MM.1S (cell line): ENCODE results near the gene TTC7B.

Source experiments
- DNase-seq: peaks from one replicate; pipeline ENCODE4 v3.0.0-alpha.2; 2015
- H2AFZ ChIP-seq: fragments of 300-600 bp; sonication (generic); 2 replicates; pipeline ENCODE4 v1.6.0; 2016; ENCODE audit warnings: antibody characterized with exemption, low read length
- H3F3A ChIP-seq: fragments of 300-600 bp; sonication (generic); 2 replicates; pipeline ENCODE4 v1.6.1; 2016; ENCODE audit warnings: mild to moderate bottlenecking, antibody characterized with exemption, low read length, moderate library complexity, mixed read lengths; ENCODE audit not compliant: insufficient read depth
- H3K27ac ChIP-seq: fragments of 300-600 bp; sonication (generic); 2 replicates; pipeline ENCODE4 v1.5.1; 2016; ENCODE audit warnings: mild to moderate bottlenecking, low read length
- H3K27me3 ChIP-seq: fragments of 300-600 bp; sonication (generic); replicated peaks from 2 replicates; pipeline ENCODE4 v1.6.0; 2016; ENCODE audit warnings: low read length; ENCODE audit not compliant: insufficient read depth
- H3K36me3 ChIP-seq: fragments of 300-600 bp; sonication (generic); replicated peaks from 2 replicates; pipeline ENCODE4 v1.6.1; 2016; ENCODE audit warnings: mild to moderate bottlenecking, low read length, mixed read lengths; ENCODE audit not compliant: insufficient read depth
- H3K4me1 ChIP-seq: fragments of 300-600 bp; sonication (generic); 2 replicates; pipeline ENCODE4 v1.6.1; 2016; ENCODE audit warnings: low read length, mixed read lengths
- H3K4me2 ChIP-seq: fragments of 300-600 bp; sonication (generic); 2 replicates; pipeline ENCODE4 v1.6.0; 2016; ENCODE audit warnings: low read depth, low read length
- H3K4me3 ChIP-seq: fragments of 300-600 bp; sonication (generic); 2 replicates; pipeline ENCODE4 v1.5.1; 2016; ENCODE audit warnings: low read length, mixed read lengths
- H3K79me2 ChIP-seq: fragments of 300-600 bp; sonication (generic); 2 replicates; pipeline ENCODE4 v1.6.1; 2016; ENCODE audit warnings: mixed run types, low read length, mixed read lengths
- H3K9ac ChIP-seq: fragments of 300-600 bp; sonication (generic); 2 replicates; pipeline ENCODE4 v1.6.1; 2016; ENCODE audit warnings: low read length, mixed read lengths
- H3K9me2 ChIP-seq: fragments of 300-600 bp; sonication (generic); replicated peaks from 2 replicates; pipeline ENCODE4 v1.6.1; 2016; ENCODE audit warnings: mild to moderate bottlenecking, low read length, mixed read lengths; ENCODE audit not compliant: insufficient read depth
- H3K9me3 ChIP-seq: fragments of 300-600 bp; sonication (generic); replicated peaks from 2 replicates; pipeline ENCODE4 v1.6.1; 2016; ENCODE audit warnings: mild to moderate bottlenecking, low read length, mixed read lengths; ENCODE audit not compliant: insufficient read depth
- H4K20me1 ChIP-seq: fragments of 300-600 bp; sonication (generic); 2 replicates; pipeline ENCODE4 v1.6.1; 2016; ENCODE audit warnings: mild to moderate bottlenecking, low read length, moderate library complexity, mixed read lengths; ENCODE audit not compliant: insufficient read depth
- EZH2 ChIP-seq: fragments of 300-600 bp; sonication (generic); optimal IDR thresholded peaks from 2 replicates; pipeline ENCODE3; 2017; ENCODE audit warnings: low read depth, mild to moderate bottlenecking, antibody characterized with exemption, low read length, mixed read lengths
- EZH2phosphoT487 ChIP-seq: fragments of 300-600 bp; sonication (generic); IDR thresholded peaks from 2 replicates; pipeline ENCODE4 v1.6.1; 2018; ENCODE audit warnings: antibody characterized with exemption, low read length
- TF ChIP-seq, protein P1 (sequence below): fragments of 300-600 bp; sonication (generic); IDR thresholded peaks from 2 replicates; pipeline ENCODE4 v1.5.1; 2016; ENCODE audit warnings: antibody characterized with exemption, low read length, mixed read lengths

TTC7B gene

DNA sequence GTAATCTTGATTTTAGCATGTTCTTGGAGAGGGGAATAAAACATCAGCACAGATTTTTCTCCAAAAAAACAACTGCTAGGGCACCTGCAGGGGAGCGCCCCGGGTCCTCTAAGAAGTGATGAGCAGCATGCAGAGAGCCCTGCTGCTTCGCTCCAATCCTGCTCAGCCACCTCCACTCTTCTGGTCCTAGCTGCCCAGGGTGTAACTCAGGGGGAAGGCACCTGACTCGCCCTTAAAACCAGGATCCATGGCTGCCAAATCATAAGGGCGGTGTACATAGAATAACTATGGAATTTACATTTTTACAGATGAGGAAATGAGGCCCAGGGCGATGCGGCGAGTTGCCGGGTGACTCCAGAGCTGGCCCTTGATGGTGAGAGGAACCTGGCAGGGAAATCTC is 214.7 kb downstream of the TTC7B start:
- no peaks in the 10 kb centered on the region for H3K79me2 ChIP-seq
- no peak overlapping the region for H3K4me3 ChIP-seq
- no peaks in the 10 kb centered on the region for H4K20me1 ChIP-seq
- no peaks in the 10 kb centered on the region for H3K4me1 ChIP-seq
- no peaks in the 10 kb centered on the region for H3K27me3 ChIP-seq
- no peaks in the 10 kb centered on the region for H3K36me3 ChIP-seq
- no peak overlapping the region for H3K4me2 ChIP-seq
- TF ChIP-seq, protein P1, sequence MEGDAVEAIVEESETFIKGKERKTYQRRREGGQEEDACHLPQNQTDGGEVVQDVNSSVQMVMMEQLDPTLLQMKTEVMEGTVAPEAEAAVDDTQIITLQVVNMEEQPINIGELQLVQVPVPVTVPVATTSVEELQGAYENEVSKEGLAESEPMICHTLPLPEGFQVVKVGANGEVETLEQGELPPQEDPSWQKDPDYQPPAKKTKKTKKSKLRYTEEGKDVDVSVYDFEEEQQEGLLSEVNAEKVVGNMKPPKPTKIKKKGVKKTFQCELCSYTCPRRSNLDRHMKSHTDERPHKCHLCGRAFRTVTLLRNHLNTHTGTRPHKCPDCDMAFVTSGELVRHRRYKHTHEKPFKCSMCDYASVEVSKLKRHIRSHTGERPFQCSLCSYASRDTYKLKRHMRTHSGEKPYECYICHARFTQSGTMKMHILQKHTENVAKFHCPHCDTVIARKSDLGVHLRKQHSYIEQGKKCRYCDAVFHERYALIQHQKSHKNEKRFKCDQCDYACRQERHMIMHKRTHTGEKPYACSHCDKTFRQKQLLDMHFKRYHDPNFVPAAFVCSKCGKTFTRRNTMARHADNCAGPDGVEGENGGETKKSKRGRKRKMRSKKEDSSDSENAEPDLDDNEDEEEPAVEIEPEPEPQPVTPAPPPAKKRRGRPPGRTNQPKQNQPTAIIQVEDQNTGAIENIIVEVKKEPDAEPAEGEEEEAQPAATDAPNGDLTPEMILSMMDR: no peak
- TF ChIP-seq EZH2 (no peak), EZH2phosphoT487 (no peak)
- no peaks in the 10 kb centered on the region for H3F3A ChIP-seq
- no peak for DNase-seq
- no peak overlapping the region for H3K27ac ChIP-seq
- H2AFZ ChIP-seq: no peak overlapping the region
- no peaks in the 10 kb centered on the region for H3K9me3 ChIP-seq
- H3K9me2 ChIP-seq: no peaks in the 10 kb centered on the region
- H3K9ac ChIP-seq: no peak overlapping the region

DNA sequence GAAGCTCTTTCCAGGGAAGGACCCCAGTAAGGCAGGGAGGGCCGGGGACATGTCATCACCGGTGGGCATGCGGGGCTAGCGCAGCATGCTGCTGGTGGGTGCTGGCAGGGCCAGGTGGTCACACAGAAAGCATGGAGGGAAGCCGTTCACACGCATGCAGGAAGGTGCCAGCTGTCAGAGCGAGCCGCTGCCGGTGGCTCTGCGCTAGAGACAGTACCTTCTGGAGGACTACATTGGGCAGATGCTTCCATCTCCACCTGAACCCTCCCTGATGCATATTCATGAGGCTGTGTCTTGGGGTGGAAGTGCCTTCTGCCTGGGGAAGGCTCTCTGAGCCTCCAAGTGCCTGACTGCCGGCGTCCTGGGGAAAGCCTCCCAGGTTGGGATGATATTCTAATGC is 215.6 kb downstream of the TTC7B start:
- no peak overlapping the region for H2AFZ ChIP-seq
- no peak overlapping the region for H3K9ac ChIP-seq
- H3K27ac ChIP-seq: no peak overlapping the region
- no peak overlapping the region for H3K4me2 ChIP-seq
- H3K27me3 ChIP-seq: no peaks in the 10 kb centered on the region
- no peaks in the 10 kb centered on the region for H3K9me3 ChIP-seq
- no peaks in the 10 kb centered on the region for H3K9me2 ChIP-seq
- H3K36me3 ChIP-seq: no peaks in the 10 kb centered on the region
- no peaks in the 10 kb centered on the region for H3K4me1 ChIP-seq
- no peaks in the 10 kb centered on the region for H3K79me2 ChIP-seq
- DNase-seq: no peak
- H3K4me3 ChIP-seq: no peak overlapping the region
- no peaks in the 10 kb centered on the region for H3F3A ChIP-seq
- H4K20me1 ChIP-seq: no peaks in the 10 kb centered on the region
- no peak for TF ChIP-seq EZH2
- no peak for TF ChIP-seq EZH2phosphoT487
- TF ChIP-seq, protein P1: no peak

DNA sequence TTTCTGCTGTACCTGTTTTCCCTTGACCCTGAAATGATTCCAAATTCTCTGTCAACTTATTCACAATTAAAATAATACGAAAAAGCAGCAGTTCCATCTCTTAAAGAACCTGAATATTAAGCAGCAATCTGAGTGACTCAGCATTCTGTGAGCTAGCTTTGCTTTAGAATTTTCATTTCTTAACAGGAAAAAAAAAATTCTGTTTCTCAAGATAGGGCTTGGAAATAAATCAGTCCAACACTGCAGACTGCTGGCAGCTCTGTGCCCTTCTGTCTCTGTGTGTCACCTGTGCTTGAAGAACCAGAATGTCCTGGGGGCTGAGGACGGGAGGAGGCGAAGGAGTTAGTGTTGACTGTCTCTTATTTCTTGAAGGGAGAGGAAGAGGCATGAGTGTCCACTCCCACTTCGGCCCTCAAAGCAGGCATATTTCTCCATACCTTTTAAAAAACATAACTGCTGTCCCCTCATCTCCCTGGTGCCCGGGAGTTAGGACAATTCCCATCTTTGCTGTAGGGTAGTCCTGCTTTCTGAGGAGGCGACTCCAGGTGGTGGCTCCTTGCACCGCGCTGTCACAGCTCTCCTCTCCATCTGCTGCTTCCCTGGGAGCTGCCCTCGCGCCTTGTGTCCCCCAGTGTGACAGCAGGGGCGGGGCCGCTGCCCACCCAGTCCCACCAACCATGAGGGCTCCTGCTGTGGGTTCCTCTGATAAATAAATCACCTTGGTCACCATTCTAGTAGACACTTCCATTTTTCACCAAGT is 216.3 kb downstream of the TTC7B start:
- Histone ChIP-seq H3K27ac (no peak overlapping the region), H3K4me3 (no peak overlapping the region), H4K20me1 (no peaks in the 10 kb centered on the region), H3K27me3 (no peaks in the 10 kb centered on the region), H3K79me2 (no peaks in the 10 kb centered on the region), H3K9me3 (no peaks in the 10 kb centered on the region), H3K4me1 (no peaks in the 10 kb centered on the region), H3K36me3 (no peaks in the 10 kb centered on the region), H3K4me2 (no peak overlapping the region), H3K9me2 (no peaks in the 10 kb centered on the region), H3K9ac (no peak overlapping the region), H2AFZ (no peak overlapping the region), H3F3A (no peaks in the 10 kb centered on the region)
- no peak for DNase-seq
- TF ChIP-seq EZH2 (no peak), EZH2phosphoT487 (no peak)
- TF ChIP-seq, protein P1: no peak
